Measurements from ENCODE around the gene AXIN2. TPM values are rescaled to one million over a fixed set of nuclear protein-coding genes. Genes with fewer than 3 reads are reported as not detected.

Gene AXIN2
- total RNA-seq, 1 donor from 2014 or later, result under 0.01 TPM

GRCh38 chr17:65545705-65546523 lies 15.5 kb downstream of the AXIN2 start:
- Histone ChIP-seq H3K36me3 (ENCODE audit: control insufficient read depth, insufficient read depth, low read length) (no peaks in the 10 kb centered on the region), H3K4me3 (ENCODE audit: low read depth, low read length) (no peak overlapping the region), H3K27me3 (ENCODE audit: control insufficient read depth, insufficient read depth, low read length) (peaks cover 2% of the 10 kb centered on the region)
- DNase-seq (ENCODE audit: low read depth) (no peak), FAIRE-seq (no peak)
- no peak for TF ChIP-seq CTCF (IDR thresholded peaks at IDR 0.05; ENCODE audit: insufficient read depth, low read length, severe bottlenecking)

GRCh38 chr17:65544672-65545071 lies 16.8 kb downstream of the AXIN2 start:
- no peak for TF ChIP-seq CTCF (IDR thresholded peaks at IDR 0.05; ENCODE audit: insufficient read depth, low read length, severe bottlenecking)
- FAIRE-seq (no peak), DNase-seq (ENCODE audit: low read depth) (no peak)
- Histone ChIP-seq H3K4me3 (ENCODE audit: low read depth, low read length) (no peak overlapping the region), H3K36me3 (ENCODE audit: control insufficient read depth, insufficient read depth, low read length) (no peaks in the 10 kb centered on the region), H3K27me3 (ENCODE audit: control insufficient read depth, insufficient read depth, low read length) (peaks cover 2% of the 10 kb centered on the region)

- no peak for FAIRE-seq
- TF ChIP-seq CTCF (IDR thresholded peaks at IDR 0.05; ENCODE audit: insufficient read depth, low read length, severe bottlenecking), result no peak
- DNase-seq (ENCODE audit: low read depth), result no peak
Observed at GRCh38 chr17:65542610-65543009, 18.8 kb downstream of the AXIN2 start.

GRCh38 chr17:65542067-65542466 lies 19.4 kb downstream of the AXIN2 start:
- no peak for TF ChIP-seq CTCF (IDR thresholded peaks at IDR 0.05; ENCODE audit: insufficient read depth, low read length, severe bottlenecking)
- Histone ChIP-seq H3K27me3 (ENCODE audit: control insufficient read depth, insufficient read depth, low read length) (no peaks in the 10 kb centered on the region), H3K4me3 (ENCODE audit: low read depth, low read length) (no peak overlapping the region), H3K36me3 (ENCODE audit: control insufficient read depth, insufficient read depth, low read length) (no peaks in the 10 kb centered on the region)
- DNase-seq (ENCODE audit: low read depth) (no peak), FAIRE-seq (no peak)

More at GRCh38 chr17:65542610-65543009, 18.8 kb downstream of the AXIN2 start:
- no peaks in the 10 kb centered on the region for H3K36me3 ChIP-seq (ENCODE audit: control insufficient read depth, insufficient read depth, low read length)
- no peak overlapping the region for H3K4me3 ChIP-seq (ENCODE audit: low read depth, low read length)
- H3K27me3 ChIP-seq (ENCODE audit: control insufficient read depth, insufficient read depth, low read length), result no peaks in the 10 kb centered on the region

- Histone ChIP-seq H3K4me3 (ENCODE audit: low read depth, low read length) (no peak overlapping the region), H3K27me3 (ENCODE audit: control insufficient read depth, insufficient read depth, low read length) (no peaks in the 10 kb centered on the region), H3K36me3 (ENCODE audit: control insufficient read depth, insufficient read depth, low read length) (no peaks in the 10 kb centered on the region)
- no peak for FAIRE-seq
- no peak for DNase-seq (ENCODE audit: low read depth)
- no peak for TF ChIP-seq CTCF (IDR thresholded peaks at IDR 0.05; ENCODE audit: insufficient read depth, low read length, severe bottlenecking)
Observed at GRCh38 chr17:65541453-65541852, 20.0 kb downstream of the AXIN2 start.
